Neural cell (in vitro differentiated cells): ENCODE data around the gene SLC17A9. TPM values are rescaled to one million over a fixed set of nuclear protein-coding genes. Genes with fewer than 3 reads are reported as not detected.

ENCODE experiments used
- H2AFZ ChIP-seq: fragments of 200-600, 300-800 bp; sonication (generic), shearing (Covaris generic); 2 replicates; pipeline ENCODE4 v1.6.0; 2014; ENCODE audit warnings: low read depth, mild to moderate bottlenecking, antibody characterized with exemption, low read length, moderate library complexity
- H3F3A ChIP-seq: fragments of 200-600 bp; shearing (Covaris generic); 2 replicates; pipeline ENCODE4 v1.6.1; 2016; ENCODE audit warnings: mild to moderate bottlenecking, moderate library complexity, mixed read lengths, antibody characterized with exemption, low read length; ENCODE audit not compliant: insufficient read depth, poor library complexity, severe bottlenecking
- H3K27ac ChIP-seq: fragments of 200-600, 300-800 bp; sonication (generic), shearing (Covaris generic); 2 replicates; pipeline ENCODE4 v1.5.1; 2014; ENCODE audit warnings: mild to moderate bottlenecking, low read length, moderate library complexity
- H3K27me3 ChIP-seq: fragments of 300-800, 200-600 bp; sonication (generic), shearing (Covaris generic); 2 replicates; pipeline ENCODE4 v1.6.0; 2014; ENCODE audit warnings: mild to moderate bottlenecking, low read depth, low read length, moderate library complexity; ENCODE audit not compliant: insufficient read depth
- H3K36me3 ChIP-seq: fragments of 300-800, 200-600 bp; sonication (generic), shearing (Covaris generic); 2 replicates; pipeline ENCODE4 v1.5.1; 2014; ENCODE audit warnings: mild to moderate bottlenecking, antibody characterized with exemption, low read length, moderate library complexity; ENCODE audit not compliant: insufficient read depth
- H3K4me2 ChIP-seq: fragments of 300-800, 200-600 bp; sonication (generic), shearing (Covaris generic); 2 replicates; pipeline ENCODE4 v1.6.0; 2014; ENCODE audit warnings: mild to moderate bottlenecking, low read length
- H3K4me3 ChIP-seq: fragments of 300-800, 200-600 bp; sonication (generic), shearing (Covaris generic); 2 replicates; pipeline ENCODE4 v1.5.1; 2014; ENCODE audit warnings: mild to moderate bottlenecking, low read length, moderate library complexity
- H3K79me2 ChIP-seq: fragments of 200-600 bp; shearing (Covaris generic); replicated peaks from 2 replicates; pipeline ENCODE4 v1.6.0; 2014; ENCODE audit warnings: mild to moderate bottlenecking, low read length, moderate library complexity; ENCODE audit not compliant: insufficient read depth
- H3K9ac ChIP-seq: fragments of 300-800, 200-600 bp; sonication (generic), shearing (Covaris generic); 2 replicates; pipeline ENCODE4 v1.6.1; 2016; ENCODE audit warnings: mild to moderate bottlenecking, low read length, mixed read lengths
- H3K9me2 ChIP-seq: fragments of 200-600 bp; shearing (Covaris generic); 2 replicates; pipeline ENCODE4 v1.6.1; 2016; ENCODE audit warnings: mild to moderate bottlenecking, low read length, mixed read lengths; ENCODE audit not compliant: insufficient read depth
- H3K9me3 ChIP-seq: fragments of 200-600, 300-800 bp; sonication (generic), shearing (Covaris generic); 2 replicates; pipeline ENCODE4 v1.6.1; 2016; ENCODE audit warnings: mild to moderate bottlenecking, mixed run types, low read length, moderate library complexity, mixed read lengths
- H4K20me1 ChIP-seq: fragments of 200-600 bp; shearing (Covaris generic); 2 replicates; pipeline ENCODE4 v1.6.1; 2016; ENCODE audit warnings: mild to moderate bottlenecking, mixed run types; ENCODE audit not compliant: insufficient read depth
- CTCF ChIP-seq: fragments of 450-650 bp; IDR thresholded peaks from 2 replicates; pipeline ENCODE4 v1.5.1; 2014; ENCODE audit warnings: antibody characterized with exemption, mild to moderate bottlenecking, moderate library complexity; ENCODE audit not compliant: poor library complexity, severe bottlenecking
- EP300 ChIP-seq: fragments of 450-650 bp; conservative IDR thresholded peaks from 2 replicates; pipeline ENCODE4 v1.6.1; 2014; ENCODE audit warnings: antibody characterized with exemption, mild to moderate bottlenecking, moderate library complexity; ENCODE audit not compliant: poor library complexity, severe bottlenecking
- EZH2 ChIP-seq: fragments of 200-600, 300-800 bp; shearing (Covaris generic), sonication (generic); IDR thresholded peaks from 2 replicates; pipeline ENCODE4 v1.6.1; 2014; ENCODE audit warnings: antibody characterized with exemption, low read length, borderline replicate concordance, mild to moderate bottlenecking; ENCODE audit not compliant: insufficient read depth, poor library complexity, severe bottlenecking
- MXI1 ChIP-seq: fragments of 450-650 bp; conservative IDR thresholded peaks from 2 replicates; pipeline ENCODE4 v1.6.1; 2014; ENCODE audit warnings: antibody characterized with exemption, mild to moderate bottlenecking; ENCODE audit not compliant: poor library complexity, severe bottlenecking
- POLR2AphosphoS5 ChIP-seq: IDR thresholded peaks from 2 replicates; pipeline ENCODE4 v1.6.1; 2012
- RAD21 ChIP-seq: fragments of 450-650 bp; conservative IDR thresholded peaks from 2 replicates; pipeline ENCODE4 v1.6.1; 2014; ENCODE audit warnings: antibody characterized with exemption, mild to moderate bottlenecking, moderate library complexity
- REST ChIP-seq: IDR thresholded peaks from 2 replicates; pipeline ENCODE4 v1.6.1; 2012; ENCODE audit warnings: borderline replicate concordance
- SMC3 ChIP-seq: fragments of 450-650 bp; conservative IDR thresholded peaks from 2 replicates; pipeline ENCODE4 v1.6.1; 2014; ENCODE audit warnings: antibody characterized with exemption, mild to moderate bottlenecking, moderate library complexity; ENCODE audit not compliant: poor library complexity
- TAF1 ChIP-seq: IDR thresholded peaks from 2 replicates; pipeline ENCODE4 v1.6.1; 2012; ENCODE audit warnings: low read depth
- polyA plus RNA-seq: library from polyadenylated mRNA; depleted of rRNA; stranded (reverse); fragments of >200 nt; gene quantifications from 2 replicates; pipeline ENCODE4 v1.2.3, GENCODE V29; 2014

Gene SLC17A9
- polyA plus RNA-seq, 1 donor from 2014 or later = not detected

DNA sequence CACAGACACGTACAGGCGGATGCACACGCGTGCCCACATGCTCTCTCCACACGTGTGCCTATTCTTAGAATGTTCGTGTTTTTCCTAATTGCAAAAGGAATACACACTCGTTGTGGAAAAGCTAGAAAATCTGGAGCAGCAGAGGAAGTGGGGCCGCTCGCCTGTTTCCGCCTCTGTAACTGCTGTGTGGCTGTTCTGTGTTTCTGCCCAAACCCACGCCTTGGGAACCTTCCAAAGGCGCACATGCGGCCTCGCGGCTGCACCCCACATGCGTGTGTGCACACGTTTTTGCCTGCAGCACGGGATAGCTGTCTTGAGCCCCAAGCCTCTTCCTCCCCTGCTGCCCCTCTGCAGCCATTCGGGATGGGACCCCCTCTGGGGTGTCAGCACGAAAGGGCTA is 12.2 kb downstream of the SLC17A9 start:
- Histone ChIP-seq H2AFZ (no peak overlapping the region), H3K4me3 (no peak overlapping the region), H3K4me2 (no peak overlapping the region), H3K9me2 (no peaks in the 10 kb centered on the region), H3K27ac (no peak overlapping the region), H3K27me3 (no peaks in the 10 kb centered on the region), H3K9me3 (no peaks in the 10 kb centered on the region), H3K36me3 (no peaks in the 10 kb centered on the region), H3K9ac (no peak overlapping the region), H3F3A (no peaks in the 10 kb centered on the region), H3K79me2 (no peaks in the 10 kb centered on the region), H4K20me1 (no peaks in the 10 kb centered on the region)
- TF ChIP-seq EZH2 (no peak), EP300 (no peak), RAD21 (no peak), MXI1 (no peak), CTCF (no peak), TAF1 (no peak), REST (no peak), SMC3 (no peak), POLR2AphosphoS5 (no peak)

DNA sequence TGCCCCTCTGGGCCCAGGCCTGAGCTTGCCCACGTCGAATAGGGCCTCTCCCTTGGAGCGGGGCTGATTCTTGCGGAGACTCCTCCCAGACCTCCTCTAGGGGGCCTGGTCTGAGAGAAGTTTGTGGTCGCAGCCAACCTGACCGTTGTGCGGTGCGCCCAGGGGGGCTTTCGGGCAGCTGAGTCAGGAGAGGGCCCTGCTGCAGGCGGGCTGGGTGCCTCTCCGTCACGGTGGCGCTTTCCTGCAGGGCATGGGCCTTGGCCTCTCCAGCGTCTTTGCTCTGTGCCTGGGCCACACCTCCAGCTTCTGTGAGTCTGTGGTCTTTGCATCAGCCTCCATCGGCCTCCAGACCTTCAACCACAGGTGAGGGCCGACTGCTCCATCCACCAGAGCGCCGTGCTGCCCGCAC is 12.9 kb downstream of the SLC17A9 start:
- Histone ChIP-seq H3K9me2 (no peaks in the 10 kb centered on the region), H3K9ac (no peak overlapping the region), H3K4me2 (no peak overlapping the region), H3K27me3 (no peaks in the 10 kb centered on the region), H4K20me1 (no peaks in the 10 kb centered on the region), H3K9me3 (no peaks in the 10 kb centered on the region), H3K27ac (no peak overlapping the region), H3F3A (no peaks in the 10 kb centered on the region), H3K79me2 (no peaks in the 10 kb centered on the region), H3K36me3 (no peaks in the 10 kb centered on the region), H2AFZ (no peak overlapping the region), H3K4me3 (no peak overlapping the region)
- no peak for TF ChIP-seq CTCF
- TF ChIP-seq TAF1 = no peak
- no peak for TF ChIP-seq RAD21
- TF ChIP-seq REST = no peak
- no peak for TF ChIP-seq EP300
- TF ChIP-seq MXI1 = no peak
- no peak for TF ChIP-seq EZH2
- TF ChIP-seq POLR2AphosphoS5 = no peak
- no peak for TF ChIP-seq SMC3
